HepG2 (cell line): ENCODE results near the gene NDUFS4. TPM values are rescaled to one million over a fixed set of nuclear protein-coding genes. Genes with fewer than 3 reads are reported as not detected.

ENCODE experiments used
- CCDC6 ChIP-seq: sonication (generic); formaldehyde crosslinking; IDR thresholded peaks from 2 replicates; pipeline ENCODE4 v1.8.1; 2022; ENCODE audit warnings: mild to moderate bottlenecking, missing genetic modification reagents, moderate library complexity
- KLF16 ChIP-seq, 2 experiments: sonication (generic) in 1 of 2; formaldehyde crosslinking in 1 of 2; IDR thresholded peaks; 2 replicates each; pipeline versions ENCODE4 v1.6.1 to v1.8.0; 2016 to 2023; ENCODE audit warnings: missing genetic modification reagents in 2 of 2, missing compliant biosample characterization in 1 of 2
- LCORL ChIP-seq, 2 experiments: fragments of 450-650 bp in 1 of 2; sonication (generic) in 1 of 2; formaldehyde crosslinking in 1 of 2; IDR thresholded peaks; 2 replicates each; pipeline versions ENCODE4 v1.5.0 to v1.6.1; 2017 to 2020; ENCODE audit warnings: antibody characterized with exemption in 1 of 2, missing genetic modification reagents in 1 of 2
- MED8 ChIP-seq: sonication (generic); formaldehyde crosslinking; IDR thresholded peaks from 2 replicates; pipeline ENCODE4 v1.8.1; 2023; ENCODE audit warnings: mild to moderate bottlenecking, missing genetic modification reagents; ENCODE audit not compliant: insufficient replicate concordance
- MTF2 ChIP-seq: sonication (generic); formaldehyde crosslinking; IDR thresholded peaks from 2 replicates; pipeline ENCODE4 v1.5.0; 2020; ENCODE audit warnings: missing genetic modification reagents, borderline replicate concordance
- PHB2 ChIP-seq: fragments of 450-650 bp; IDR thresholded peaks from 2 replicates; pipeline ENCODE4 v1.6.1; 2018; ENCODE audit not compliant: partially characterized antibody
- SMAD3 ChIP-seq: sonication (generic); formaldehyde crosslinking; IDR thresholded peaks from 2 replicates; pipeline ENCODE4 v1.4.0; 2020; ENCODE audit warnings: missing genetic modification reagents
- SNAPC2 ChIP-seq: sonication (generic); formaldehyde crosslinking; IDR thresholded peaks from 2 replicates; pipeline ENCODE4 v1.8.1; 2022; ENCODE audit warnings: mild to moderate bottlenecking, missing genetic modification reagents
- SOX5 ChIP-seq: IDR thresholded peaks from 2 replicates; pipeline ENCODE4 v1.6.1; 2016; ENCODE audit warnings: borderline replicate concordance
- ZNF101 ChIP-seq: sonication (generic); formaldehyde crosslinking; IDR thresholded peaks from 2 replicates; pipeline ENCODE4 v1.4.0; 2020; ENCODE audit warnings: mild to moderate bottlenecking, low read depth, missing genetic modification reagents, borderline replicate concordance
- ZNF343 ChIP-seq: sonication (generic); formaldehyde crosslinking; IDR thresholded peaks from 2 replicates; pipeline ENCODE4 v1.4.0; 2020; ENCODE audit warnings: mild to moderate bottlenecking, missing genetic modification reagents
- ZNF567 ChIP-seq: sonication (generic); formaldehyde crosslinking; IDR thresholded peaks from 2 replicates; pipeline ENCODE4 v1.8.1; 2023; ENCODE audit warnings: mild to moderate bottlenecking, missing genetic modification reagents, borderline replicate concordance
- ZNF577 ChIP-seq: sonication (generic); formaldehyde crosslinking; IDR thresholded peaks from 2 replicates; pipeline ENCODE4 v1.4.0; 2020; ENCODE audit warnings: mild to moderate bottlenecking, low read depth, missing genetic modification reagents, borderline replicate concordance
- ZNF713 ChIP-seq: sonication (generic); formaldehyde crosslinking; IDR thresholded peaks from 2 replicates; pipeline ENCODE4 v1.4.0; 2020; ENCODE audit warnings: mild to moderate bottlenecking, missing genetic modification reagents
- polyA plus RNA-seq, 8 experiments: library from polyadenylated mRNA; depleted of rRNA in 3 of 8; stranded (reverse) in 7 of 8; unstranded in 1 of 8; fragments of >200 nt; fragmentation: Illumina TruSeq in 4 of 8; extraction: Trizol in 4 of 8; gene quantifications; 2 replicates each; pipeline versions ENCODE4 v1.2.1 to v1.2.3, GENCODE V29; 2011 to 2016; ENCODE audit warnings: low read depth in 4 of 8, missing spikeins in 1 of 8, mixed read lengths in 1 of 8; ENCODE audit not compliant: insufficient read depth in 1 of 8
- total RNA-seq, 5 experiments: library from RNA; depleted of rRNA; stranded (reverse); fragments of >200 nt; fragmentation: Illumina TruSeq; extraction: Trizol; gene quantifications; 2 replicates each; pipeline ENCODE4 v1.2.3, GENCODE V29; 2016; ENCODE audit warnings: low read depth in 1 of 5
- TF ChIP-seq, protein P1 (sequence below): sonication (generic); formaldehyde crosslinking; IDR thresholded peaks from 2 replicates; pipeline ENCODE4 v1.4.0; 2020; ENCODE audit warnings: missing genetic modification reagents
- TF ChIP-seq, protein P2 (sequence below): sonication (generic); formaldehyde crosslinking; conservative IDR thresholded peaks from 2 replicates; pipeline ENCODE4 v1.8.0; 2022; ENCODE audit warnings: mild to moderate bottlenecking, moderate library complexity, missing genetic modification reagents
- TF ChIP-seq, protein P3 (sequence below): IDR thresholded peaks from 2 replicates; pipeline ENCODE4 v1.6.1; 2016; ENCODE audit warnings: mild to moderate bottlenecking, missing biosample characterization, missing genetic modification reagents
- TF ChIP-seq, protein P4 (sequence below): IDR thresholded peaks from 2 replicates; pipeline ENCODE4 v1.6.1; 2016; ENCODE audit warnings: control low read depth
- TF ChIP-seq, protein P5 (sequence below): sonication (generic); formaldehyde crosslinking; IDR thresholded peaks from 2 replicates; pipeline ENCODE4 v1.8.1; 2023; ENCODE audit warnings: mild to moderate bottlenecking, moderate library complexity, missing genetic modification reagents

The NDUFS4 gene
- total and polyA plus RNA-seq, 2 of the 13 experiments (the other 11 are each of a cell fraction or from before 2014, with no cell fraction given), result 121 to 126 TPM

DNA sequence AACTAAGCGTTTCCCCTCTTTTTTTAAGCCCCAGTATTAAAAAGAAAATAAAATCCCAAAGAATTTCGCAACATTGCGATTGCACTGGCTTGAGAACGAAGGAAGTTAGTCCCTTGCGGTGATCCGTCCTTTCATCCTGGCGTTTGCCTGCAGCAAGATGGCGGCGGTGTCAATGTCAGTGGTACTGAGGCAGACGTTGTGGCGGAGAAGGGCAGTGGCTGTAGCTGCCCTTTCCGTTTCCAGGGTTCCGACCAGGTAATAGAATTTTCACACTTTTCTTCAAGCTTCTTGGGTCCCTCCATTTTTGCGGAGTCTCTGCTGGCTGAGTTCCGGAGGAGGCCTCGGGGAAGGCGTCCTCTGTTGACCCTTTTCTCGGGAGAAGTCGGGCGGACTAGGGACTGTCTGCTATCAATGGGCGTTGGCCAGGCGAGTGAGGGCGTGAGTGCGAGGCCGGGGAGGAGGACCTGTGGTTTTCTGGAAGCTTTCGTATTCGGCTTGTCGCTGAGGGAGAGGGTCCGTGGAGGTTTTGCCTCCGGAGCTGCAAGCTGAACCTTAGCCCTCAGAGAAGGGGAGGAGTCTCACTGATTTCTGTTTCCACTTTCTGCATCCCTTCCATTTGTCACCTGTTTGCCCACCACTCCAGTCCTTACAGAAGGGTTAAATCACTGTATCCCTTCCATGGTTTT lies at the start of gene NDUFS4 (continued):
- TF ChIP-seq, protein P1, sequence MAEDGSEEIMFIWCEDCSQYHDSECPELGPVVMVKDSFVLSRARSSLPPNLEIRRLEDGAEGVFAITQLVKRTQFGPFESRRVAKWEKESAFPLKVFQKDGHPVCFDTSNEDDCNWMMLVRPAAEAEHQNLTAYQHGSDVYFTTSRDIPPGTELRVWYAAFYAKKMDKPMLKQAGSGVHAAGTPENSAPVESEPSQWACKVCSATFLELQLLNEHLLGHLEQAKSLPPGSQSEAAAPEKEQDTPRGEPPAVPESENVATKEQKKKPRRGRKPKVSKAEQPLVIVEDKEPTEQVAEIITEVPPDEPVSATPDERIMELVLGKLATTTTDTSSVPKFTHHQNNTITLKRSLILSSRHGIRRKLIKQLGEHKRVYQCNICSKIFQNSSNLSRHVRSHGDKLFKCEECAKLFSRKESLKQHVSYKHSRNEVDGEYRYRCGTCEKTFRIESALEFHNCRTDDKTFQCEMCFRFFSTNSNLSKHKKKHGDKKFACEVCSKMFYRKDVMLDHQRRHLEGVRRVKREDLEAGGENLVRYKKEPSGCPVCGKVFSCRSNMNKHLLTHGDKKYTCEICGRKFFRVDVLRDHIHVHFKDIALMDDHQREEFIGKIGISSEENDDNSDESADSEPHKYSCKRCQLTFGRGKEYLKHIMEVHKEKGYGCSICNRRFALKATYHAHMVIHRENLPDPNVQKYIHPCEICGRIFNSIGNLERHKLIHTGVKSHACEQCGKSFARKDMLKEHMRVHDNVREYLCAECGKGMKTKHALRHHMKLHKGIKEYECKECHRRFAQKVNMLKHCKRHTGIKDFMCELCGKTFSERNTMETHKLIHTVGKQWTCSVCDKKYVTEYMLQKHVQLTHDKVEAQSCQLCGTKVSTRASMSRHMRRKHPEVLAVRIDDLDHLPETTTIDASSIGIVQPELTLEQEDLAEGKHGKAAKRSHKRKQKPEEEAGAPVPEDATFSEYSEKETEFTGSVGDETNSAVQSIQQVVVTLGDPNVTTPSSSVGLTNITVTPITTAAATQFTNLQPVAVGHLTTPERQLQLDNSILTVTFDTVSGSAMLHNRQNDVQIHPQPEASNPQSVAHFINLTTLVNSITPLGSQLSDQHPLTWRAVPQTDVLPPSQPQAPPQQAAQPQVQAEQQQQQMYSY (CRISPR knock-in tag), result peak; percentile 11; the same call in 1 of the 2 replicates
- TF ChIP-seq SNAPC2 (CRISPR knock-in tag) (peak; percentile 17; the same call in 1 of the 2 replicates), KLF16 (CRISPR knock-in tag; IDR thresholded peaks at IDR 0.05) (peak in 1 of 2 experiments; percentile 81; a peak in 1 of 4 replicates), CCDC6 (CRISPR knock-in tag) (peak; percentile 67; the same call in 1 of the 2 replicates), MED8 (no peak), MTF2 (CRISPR knock-in tag) (0 out of 2 replicates have a peak, but pooled peaks have one; percentile 34), ZNF343 (CRISPR knock-in tag) (no peak), ZNF101 (CRISPR knock-in tag) (no peak), LCORL (IDR thresholded peaks at IDR 0.05) (no peak), LCORL (CRISPR knock-in tag; IDR thresholded peaks at IDR 0.05) (0 out of 2 replicates have a peak, but pooled peaks have one; percentile 49), ZNF577 (no peak), ZNF713 (no peak), PHB2 (no peak), SMAD3 (no peak), ZNF567 (CRISPR knock-in tag) (no peak), SOX5 (peak; percentile 41; the same call in 1 of the 2 replicates)
- TF ChIP-seq, protein P2, sequence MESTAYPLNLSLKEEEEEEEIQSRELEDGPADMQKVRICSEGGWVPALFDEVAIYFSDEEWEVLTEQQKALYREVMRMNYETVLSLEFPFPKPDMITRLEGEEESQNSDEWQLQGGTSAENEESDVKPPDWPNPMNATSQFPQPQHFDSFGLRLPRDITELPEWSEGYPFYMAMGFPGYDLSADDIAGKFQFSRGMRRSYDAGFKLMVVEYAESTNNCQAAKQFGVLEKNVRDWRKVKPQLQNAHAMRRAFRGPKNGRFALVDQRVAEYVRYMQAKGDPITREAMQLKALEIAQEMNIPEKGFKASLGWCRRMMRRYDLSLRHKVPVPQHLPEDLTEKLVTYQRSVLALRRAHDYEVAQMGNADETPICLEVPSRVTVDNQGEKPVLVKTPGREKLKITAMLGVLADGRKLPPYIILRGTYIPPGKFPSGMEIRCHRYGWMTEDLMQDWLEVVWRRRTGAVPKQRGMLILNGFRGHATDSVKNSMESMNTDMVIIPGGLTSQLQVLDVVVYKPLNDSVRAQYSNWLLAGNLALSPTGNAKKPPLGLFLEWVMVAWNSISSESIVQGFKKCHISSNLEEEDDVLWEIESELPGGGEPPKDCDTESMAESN, result peak; percentile 41; the same call in 1 of the 2 replicates
- TF ChIP-seq, protein P3, sequence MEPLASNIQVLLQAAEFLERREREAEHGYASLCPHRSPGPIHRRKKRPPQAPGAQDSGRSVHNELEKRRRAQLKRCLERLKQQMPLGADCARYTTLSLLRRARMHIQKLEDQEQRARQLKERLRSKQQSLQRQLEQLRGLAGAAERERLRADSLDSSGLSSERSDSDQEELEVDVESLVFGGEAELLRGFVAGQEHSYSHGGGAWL (CRISPR knock-in tag), result 0 out of 2 replicates have a peak, but pooled peaks have one; percentile 64
- TF ChIP-seq, protein P4, sequence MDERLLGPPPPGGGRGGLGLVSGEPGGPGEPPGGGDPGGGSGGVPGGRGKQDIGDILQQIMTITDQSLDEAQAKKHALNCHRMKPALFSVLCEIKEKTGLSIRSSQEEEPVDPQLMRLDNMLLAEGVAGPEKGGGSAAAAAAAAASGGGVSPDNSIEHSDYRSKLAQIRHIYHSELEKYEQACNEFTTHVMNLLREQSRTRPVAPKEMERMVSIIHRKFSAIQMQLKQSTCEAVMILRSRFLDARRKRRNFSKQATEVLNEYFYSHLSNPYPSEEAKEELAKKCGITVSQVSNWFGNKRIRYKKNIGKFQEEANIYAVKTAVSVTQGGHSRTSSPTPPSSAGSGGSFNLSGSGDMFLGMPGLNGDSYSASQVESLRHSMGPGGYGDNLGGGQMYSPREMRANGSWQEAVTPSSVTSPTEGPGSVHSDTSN (CRISPR knock-in tag), result 0 out of 2 replicates have a peak, but pooled peaks have one; percentile 21
- TF ChIP-seq, protein P5, sequence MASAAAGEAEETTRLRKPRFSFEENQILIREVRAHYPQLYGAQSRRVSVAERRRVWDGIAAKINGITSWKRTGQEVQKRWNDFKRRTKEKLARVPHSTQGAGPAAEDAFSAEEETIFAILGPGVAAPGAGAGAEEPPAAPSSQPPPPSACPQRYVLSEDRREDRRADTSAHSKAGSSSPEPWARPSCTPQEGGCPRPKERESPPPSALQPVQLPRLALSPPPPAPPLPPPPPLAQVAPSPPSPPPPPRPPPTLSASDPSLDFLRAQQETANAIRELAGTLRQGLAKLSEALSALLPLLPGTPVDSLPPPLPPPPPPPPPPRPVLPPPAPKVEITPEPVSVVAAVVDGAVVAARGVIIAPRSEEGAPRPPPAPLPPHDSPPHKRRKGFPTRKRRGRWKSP, result peak; percentile 67; the same call in 1 of the 2 replicates
